Keratinocyte (primary cell): ENCODE results near the gene FAM13B. TPM values are rescaled to one million over a fixed set of nuclear protein-coding genes. Genes with fewer than 3 reads are reported as not detected.
A peak's percentile ranks its signal among the peaks of the same experiment; 100 is the strongest.
"Not testable (repeated sequence)": the region's sequence is repeated elsewhere in the genome, so short reads cannot be mapped to it uniquely, and the experiment has no call there.

ENCODE experiments used
- DNase-seq: peaks from one replicate; pipeline ENCODE4 v3.0.0-alpha.2; 2011; ENCODE audit warnings: low read depth, missing footprints, low spot score
- FAIRE-seq: peaks from 2 replicates; lab custom pipeline; 2011; peaks lifted over from hg19 to GRCh38; lab: Jason Lieb, UNC
- H2AFZ ChIP-seq: 2 replicates; pipeline ENCODE4 v1.6.0; 2012; ENCODE audit warnings: low read length, control low read depth, inconsistent platforms; ENCODE audit not compliant: control insufficient read depth
- H3K27ac ChIP-seq: 2 replicates; pipeline ENCODE4 v1.5.1; 2011; ENCODE audit warnings: low read length; ENCODE audit not compliant: control insufficient read depth, insufficient read depth
- H3K27me3 ChIP-seq: 3 replicates; pipeline ENCODE4 v1.6.0; 2011; ENCODE audit warnings: low read length; ENCODE audit not compliant: control insufficient read depth, insufficient read depth; ENCODE audit errors: extremely low read depth
- H3K36me3 ChIP-seq, 2 experiments: 2 replicates in 1 of 2; 3 replicates in 1 of 2; pipeline ENCODE4 v1.5.1; 2011; ENCODE audit warnings: low read length in 2 of 2, mild to moderate bottlenecking in 1 of 2; ENCODE audit not compliant: control insufficient read depth in 2 of 2, insufficient read depth in 2 of 2; ENCODE audit errors: extremely low read depth in 1 of 2
- H3K4me1 ChIP-seq: 3 replicates; pipeline ENCODE4 v1.5.1; 2011; ENCODE audit warnings: low read length; ENCODE audit not compliant: control insufficient read depth, insufficient read depth; ENCODE audit errors: extremely low read depth
- H3K4me2 ChIP-seq: 3 replicates; pipeline ENCODE4 v1.6.0; 2011; ENCODE audit warnings: low read depth, low read length; ENCODE audit not compliant: control insufficient read depth, insufficient read depth; ENCODE audit errors: extremely low read depth
- H3K4me3 ChIP-seq, 3 experiments: fragments of 200-600 bp in 1 of 3; sonication (generic) in 1 of 3; 2 replicates in 2 of 3; 3 replicates in 1 of 3; pipeline ENCODE4 v1.5.1; 2011 to 2016; ENCODE audit warnings: low read length in 3 of 3, mild to moderate bottlenecking in 3 of 3, control low read depth in 2 of 3, inconsistent platforms in 1 of 3, low read depth in 1 of 3, mixed read lengths in 1 of 3, mixed run types in 1 of 3, moderate library complexity in 1 of 3; ENCODE audit not compliant: control insufficient read depth in 2 of 3, insufficient read depth in 2 of 3; ENCODE audit errors: extremely low read depth in 1 of 3
- H3K79me2 ChIP-seq: 2 replicates; pipeline ENCODE4 v1.6.0; 2012; ENCODE audit warnings: low read length; ENCODE audit not compliant: control insufficient read depth, insufficient read depth
- H3K9ac ChIP-seq: 3 replicates; pipeline ENCODE4 v1.6.0; 2011; ENCODE audit warnings: low read length; ENCODE audit not compliant: control insufficient read depth, insufficient read depth; ENCODE audit errors: extremely low read depth
- H3K9me1 ChIP-seq: 3 replicates; pipeline ENCODE4 v1.6.0; 2011; ENCODE audit warnings: low read length; ENCODE audit not compliant: control insufficient read depth, insufficient read depth; ENCODE audit errors: extremely low read depth
- H3K9me3 ChIP-seq: 2 replicates; pipeline ENCODE4 v1.5.1; 2012; ENCODE audit warnings: low read depth, low read length; ENCODE audit not compliant: control insufficient read depth
- H4K20me1 ChIP-seq: 3 replicates; pipeline ENCODE4 v1.6.0; 2011; ENCODE audit warnings: low read length; ENCODE audit not compliant: control insufficient read depth, insufficient read depth; ENCODE audit errors: extremely low read depth
- EZH2 ChIP-seq: IDR thresholded peaks from one replicate; pipeline ENCODE4 v1.6.1; 2012; ENCODE audit warnings: inconsistent platforms, mild to moderate bottlenecking, low read length, moderate library complexity
- dilution Hi-C: fragments of 300-500 bp; cut with MboI; formaldehyde crosslinking; loops from one replicate; pipeline ENCODE4 v1.7.0; 2020; ENCODE audit warnings: low sequenced_read_pairs; ENCODE audit not compliant: extremely low pct_ligation_motif_present
- polyA plus RNA-seq, 5 experiments: library from polyadenylated mRNA; depleted of rRNA in 3 of 5; stranded (reverse) in 3 of 5; stranded (forward) in 1 of 5; unstranded in 1 of 5; fragments of >200 nt; gene quantifications; 1 replicate in 1 of 5; 2 replicates in 3 of 5; 3 replicates in 1 of 5; pipeline versions ENCODE4 v1.2.1 to v1.2.3, GENCODE V29; 2011 to 2012; ENCODE audit warnings: missing spikeins in 2 of 5, low read depth in 1 of 5, low replicate concordance in 1 of 5
- TF ChIP-seq, protein P1 (sequence below), 3 experiments: IDR thresholded peaks in 1 of 3; conservative IDR thresholded peaks in 1 of 3; optimal IDR thresholded peaks in 1 of 3; 2 replicates in 2 of 3; 3 replicates in 1 of 3; pipeline versions ENCODE3 to v1.5.1; 2011; ENCODE audit warnings: low read length in 3 of 3, mild to moderate bottlenecking in 3 of 3, moderate library complexity in 2 of 3, control low read depth in 1 of 3, inconsistent platforms in 1 of 3; ENCODE audit not compliant: insufficient read depth in 2 of 3; ENCODE audit errors: extremely low read depth in 1 of 3

FAM13B gene
- polyA plus RNA-seq, 1 donor (not counting 4 experiments of a cell fraction or from before 2014, with no cell fraction given): 12.9 TPM

DNA sequence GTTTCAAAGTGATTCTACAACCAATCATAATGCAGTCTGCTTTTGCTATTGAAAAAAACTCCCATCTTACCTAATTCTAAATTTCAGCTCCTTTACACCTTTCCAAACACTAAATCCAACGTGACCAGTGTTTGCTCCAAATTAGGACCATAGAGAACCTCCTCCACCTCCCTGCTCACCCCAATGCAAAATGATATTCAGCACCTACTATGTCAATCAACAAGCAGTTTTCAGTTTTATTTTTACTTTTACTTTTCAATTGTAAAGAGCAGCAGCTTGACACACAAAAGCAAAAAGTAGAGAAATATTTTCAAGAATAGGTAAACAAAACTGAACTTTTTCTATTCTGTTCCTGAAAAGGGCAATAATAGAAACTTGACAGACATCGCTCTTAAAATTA is 3.4 kb downstream of the FAM13B start:
- H3K4me2 ChIP-seq: peak overlapping the region; percentile 16
- DNase-seq: no peak
- no peak overlapping the region for H3K27ac ChIP-seq
- no peak overlapping the region for H3K9ac ChIP-seq
- peaks cover 33% of the 10 kb centered on the region for H3K4me1 ChIP-seq
- H3K9me3 ChIP-seq: no peaks in the 10 kb centered on the region
- dilution Hi-C loops: no loop called here
- no peak for FAIRE-seq
- no peaks in the 10 kb centered on the region for H3K27me3 ChIP-seq
- H2AFZ ChIP-seq: no peak overlapping the region
- no peak overlapping the region for H3K4me3 ChIP-seq
- TF ChIP-seq, protein P1, sequence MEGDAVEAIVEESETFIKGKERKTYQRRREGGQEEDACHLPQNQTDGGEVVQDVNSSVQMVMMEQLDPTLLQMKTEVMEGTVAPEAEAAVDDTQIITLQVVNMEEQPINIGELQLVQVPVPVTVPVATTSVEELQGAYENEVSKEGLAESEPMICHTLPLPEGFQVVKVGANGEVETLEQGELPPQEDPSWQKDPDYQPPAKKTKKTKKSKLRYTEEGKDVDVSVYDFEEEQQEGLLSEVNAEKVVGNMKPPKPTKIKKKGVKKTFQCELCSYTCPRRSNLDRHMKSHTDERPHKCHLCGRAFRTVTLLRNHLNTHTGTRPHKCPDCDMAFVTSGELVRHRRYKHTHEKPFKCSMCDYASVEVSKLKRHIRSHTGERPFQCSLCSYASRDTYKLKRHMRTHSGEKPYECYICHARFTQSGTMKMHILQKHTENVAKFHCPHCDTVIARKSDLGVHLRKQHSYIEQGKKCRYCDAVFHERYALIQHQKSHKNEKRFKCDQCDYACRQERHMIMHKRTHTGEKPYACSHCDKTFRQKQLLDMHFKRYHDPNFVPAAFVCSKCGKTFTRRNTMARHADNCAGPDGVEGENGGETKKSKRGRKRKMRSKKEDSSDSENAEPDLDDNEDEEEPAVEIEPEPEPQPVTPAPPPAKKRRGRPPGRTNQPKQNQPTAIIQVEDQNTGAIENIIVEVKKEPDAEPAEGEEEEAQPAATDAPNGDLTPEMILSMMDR (optimal IDR thresholded peaks at IDR 0.05 in 1 of 3, IDR thresholded peaks at IDR 0.05 in 1 of 3, conservative IDR thresholded peaks at IDR 0.05 in 1 of 3; ENCODE audit: extremely low read depth in 1 of 3, insufficient read depth in 2 of 3, low read length in 3 of 3): no peak
- no peak for TF ChIP-seq EZH2
- H3K36me3 ChIP-seq: no peaks in the 10 kb centered on the region
- peaks cover 79% of the 10 kb centered on the region for H3K79me2 ChIP-seq
- peaks cover 6% of the 10 kb centered on the region for H4K20me1 ChIP-seq
- H3K9me1 ChIP-seq: no peaks in the 10 kb centered on the region

DNA sequence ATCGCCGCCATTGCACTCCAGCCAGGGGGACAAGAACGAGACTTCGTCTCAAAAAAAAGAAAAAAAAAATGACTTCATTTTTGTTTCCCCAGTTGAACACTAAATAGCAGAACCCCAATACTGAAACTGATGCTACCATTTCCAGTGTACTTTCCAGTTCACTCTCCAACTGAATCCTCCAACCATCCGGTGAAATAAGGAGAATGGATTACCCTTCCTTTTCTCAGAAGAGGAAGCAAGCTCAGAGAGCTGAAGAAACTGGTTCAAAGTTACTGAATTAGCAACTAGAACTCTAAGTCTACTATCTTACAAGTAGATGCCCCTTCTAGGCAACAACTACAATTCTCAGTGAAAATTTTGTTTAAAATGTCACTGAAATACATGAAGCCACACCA is 3.9 kb downstream of the FAM13B start:
- no peak overlapping the region for H3K4me2 ChIP-seq
- dilution Hi-C loops: no loop called here
- peaks cover under 1% of the 10 kb centered on the region for H3K9me1 ChIP-seq
- no peaks in the 10 kb centered on the region for H3K27me3 ChIP-seq
- H3K79me2 ChIP-seq: peaks cover 84% of the 10 kb centered on the region
- H4K20me1 ChIP-seq: peaks cover 6% of the 10 kb centered on the region
- no peak overlapping the region for H3K4me3 ChIP-seq
- no peak overlapping the region for H3K27ac ChIP-seq
- TF ChIP-seq EZH2: no peak
- TF ChIP-seq, protein P1 (optimal IDR thresholded peaks at IDR 0.05 in 1 of 3, IDR thresholded peaks at IDR 0.05 in 1 of 3, conservative IDR thresholded peaks at IDR 0.05 in 1 of 3; ENCODE audit: extremely low read depth in 1 of 3, insufficient read depth in 2 of 3, low read length in 3 of 3): no peak
- H2AFZ ChIP-seq: no peak overlapping the region
- no peaks in the 10 kb centered on the region for H3K36me3 ChIP-seq
- no peak for DNase-seq
- no peaks in the 10 kb centered on the region for H3K9me3 ChIP-seq
- H3K9ac ChIP-seq: no peak overlapping the region
- H3K4me1 ChIP-seq: peaks cover 36% of the 10 kb centered on the region
- FAIRE-seq: no peak

DNA sequence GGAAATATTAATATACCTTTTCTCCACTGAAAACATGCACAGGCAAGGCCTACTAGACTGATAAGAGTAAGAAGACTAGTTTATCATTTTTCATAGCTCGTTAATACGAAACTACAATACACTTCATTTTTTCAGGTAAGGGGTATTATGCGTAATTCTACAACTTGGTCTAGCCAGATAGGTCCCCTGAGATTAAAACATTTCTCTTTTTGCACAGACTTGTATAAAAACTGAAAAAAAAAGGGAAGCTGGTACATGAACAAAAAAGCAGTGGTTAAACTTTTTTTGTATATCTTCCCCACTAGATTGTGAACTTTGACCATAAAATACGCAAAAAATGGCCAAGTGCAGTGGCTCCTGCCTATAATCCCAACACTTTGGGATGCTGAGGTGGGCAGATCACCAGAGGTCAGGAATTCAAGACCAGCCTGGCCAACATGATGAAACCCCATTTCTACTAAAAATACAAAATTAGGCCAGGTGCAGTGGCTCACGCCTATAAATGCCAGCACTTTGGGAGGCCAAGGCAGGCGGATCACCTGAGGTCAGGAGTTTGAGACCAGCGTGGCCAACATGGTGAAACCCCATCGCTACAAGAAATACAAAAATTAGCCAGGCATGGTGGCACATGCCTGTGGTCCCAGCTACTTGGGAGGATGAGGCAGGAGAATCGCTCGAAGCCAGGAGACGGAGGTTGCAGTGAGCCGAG is 4.5 kb downstream of the FAM13B start:
- H2AFZ ChIP-seq, H3K27me3 ChIP-seq, H3K4me3 ChIP-seq, H3K27ac ChIP-seq, H3K9me1 ChIP-seq, H3K9ac ChIP-seq, FAIRE-seq, DNase-seq, H3K9me3 ChIP-seq, H3K36me3 ChIP-seq, H4K20me1 ChIP-seq, dilution Hi-C loops, H3K4me2 ChIP-seq: not testable (repeated sequence)
- peaks cover 90% of the 10 kb centered on the region for H3K79me2 ChIP-seq
- peaks cover 36% of the 10 kb centered on the region for H3K4me1 ChIP-seq

DNA sequence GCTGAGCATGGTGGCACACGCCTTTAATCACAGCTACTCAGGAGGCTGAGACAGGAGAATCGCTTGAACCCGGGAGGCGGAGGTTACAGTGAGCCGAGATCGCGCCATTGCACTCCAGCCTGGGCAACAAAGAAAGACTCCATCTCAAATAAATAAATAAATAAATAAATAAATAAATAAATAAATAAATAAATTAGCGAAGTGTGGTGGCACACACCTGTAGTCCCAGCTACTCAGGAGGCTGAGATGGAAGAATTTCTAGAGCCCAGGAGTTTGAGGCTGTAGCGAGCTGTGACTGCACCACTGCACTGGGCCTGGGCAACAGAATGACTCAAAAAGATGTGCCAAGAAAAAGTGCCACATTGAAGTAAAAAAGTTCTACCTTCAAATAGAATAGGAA is 6.1 kb downstream of the FAM13B start:
- H4K20me1 ChIP-seq: peaks cover 12% of the 10 kb centered on the region
- H3K4me2 ChIP-seq, H3K27ac ChIP-seq, dilution Hi-C loops, H3K27me3 ChIP-seq, H3K4me3 ChIP-seq, H2AFZ ChIP-seq, H3K9me1 ChIP-seq, H3K9me3 ChIP-seq, H3K9ac ChIP-seq, DNase-seq, H3K36me3 ChIP-seq, FAIRE-seq: not testable (repeated sequence)
- peaks cover 98% of the 10 kb centered on the region for H3K79me2 ChIP-seq
- H3K4me1 ChIP-seq: peaks cover 44% of the 10 kb centered on the region
